ENCODE results near the gene ZNF425. TPM values are rescaled to one million over a fixed set of nuclear protein-coding genes. Genes with fewer than 3 reads are reported as not detected.

The ZNF425 gene
- total and polyA plus RNA-seq, 4 donors: 0.25 to 0.98 (median 0.58) TPM

GRCh38 chr7:149175150-149175549, 49.0 kb upstream of the ZNF425 start:
- no peaks in the 10 kb centered on the region for H3K27me3 ChIP-seq (ENCODE audit: control insufficient read depth in 4 of 4, insufficient read depth in 4 of 4, low read length in 3 of 4)
- H3K4me3 ChIP-seq (ENCODE audit: low read depth in 1 of 3, low read length in 3 of 3): no peak overlapping the region
- no peaks in the 10 kb centered on the region for H3K9me3 ChIP-seq (ENCODE audit: control insufficient read depth in 4 of 4, low read length in 3 of 4)
- WGBS: 96% methylated on average over 2 of the region's 2 CpGs
- no peaks in the 10 kb centered on the region for H3K4me1 ChIP-seq (ENCODE audit: control insufficient read depth in 4 of 4, insufficient read depth in 4 of 4, low read length in 3 of 4)
- no peak for TF ChIP-seq HNF4G (IDR thresholded peaks at IDR 0.05)
- no peak for TF ChIP-seq RAD21 (IDR thresholded peaks at IDR 0.05)
- no peak for TF ChIP-seq SP1 (IDR thresholded peaks at IDR 0.05)
- no peak for TF ChIP-seq MAX (IDR thresholded peaks at IDR 0.05)
- no peak for TF ChIP-seq ZBTB33 (IDR thresholded peaks at IDR 0.05)
- no peak for TF ChIP-seq EGR1 (IDR thresholded peaks at IDR 0.05; ENCODE audit: low read depth in 2 of 2)
- no peak for TF ChIP-seq FOXA2 (IDR thresholded peaks at IDR 0.05)
- TF ChIP-seq RXRA (IDR thresholded peaks at IDR 0.05): no peak
- TF ChIP-seq HNF4A (conservative IDR thresholded peaks at IDR 0.05): no peak
- TF ChIP-seq REST (IDR thresholded peaks at IDR 0.05): no peak
- no peak for TF ChIP-seq JUND (IDR thresholded peaks at IDR 0.05)
- no peak for TF ChIP-seq YY1 (IDR thresholded peaks at IDR 0.05)
- no peak for TF ChIP-seq NR2F2 (IDR thresholded peaks at IDR 0.05)
- TF ChIP-seq FOXA1 (IDR thresholded peaks at IDR 0.05): no peak
- TF ChIP-seq TAF1 (conservative IDR thresholded peaks at IDR 0.05): no peak
- TF ChIP-seq CTCF (IDR thresholded peaks at IDR 0.05; ENCODE audit: low read depth, low read length, missing input control): no peak
- no peak for TF ChIP-seq GABPA (IDR thresholded peaks at IDR 0.05 in 1 of 2, conservative IDR thresholded peaks at IDR 0.05 in 1 of 2)
- TF ChIP-seq ATF3 (IDR thresholded peaks at IDR 0.05): no peak
- peaks cover 13 to 38% (median 31%) of the 10 kb centered on the region in 4 donors for H3K36me3 ChIP-seq (ENCODE audit: control insufficient read depth in 4 of 4, insufficient read depth in 3 of 4, low read depth in 1 of 4, low read length in 3 of 4)
- H3K27ac ChIP-seq (ENCODE audit: low read depth in 1 of 2, low read length in 2 of 2): no peak overlapping the region
- H3K9ac ChIP-seq (ENCODE audit: low read depth in 1 of 2, low read length in 2 of 2): no peak overlapping the region
- no peak for DNase-seq (ENCODE audit: low spot score)
